Endodermal cell (in vitro differentiated cells): ENCODE measurements around the gene TBC1D21. TPM values are rescaled to one million over a fixed set of nuclear protein-coding genes. Genes with fewer than 3 reads are reported as not detected.

Experiments used
- DNase-seq: peaks from one replicate; pipeline ENCODE4 v3.0.0-alpha.2; 2017
- H3K27ac ChIP-seq: 2 replicates; pipeline ENCODE4 v1.5.1; 2013; ENCODE audit warnings: mild to moderate bottlenecking, low read depth, low read length, moderate library complexity
- H3K27me3 ChIP-seq: 2 replicates; pipeline ENCODE4 v1.6.1; 2013; ENCODE audit warnings: mild to moderate bottlenecking, low read length, moderate library complexity; ENCODE audit not compliant: insufficient read depth, control insufficient read depth, poor library complexity, severe bottlenecking
- H3K36me3 ChIP-seq: 2 replicates; pipeline ENCODE4 v1.7.0; 2013; ENCODE audit warnings: mild to moderate bottlenecking, low read length, moderate library complexity; ENCODE audit not compliant: control insufficient read depth, insufficient read depth
- H3K4me1 ChIP-seq: one replicate; pipeline ENCODE4 v1.7.0; 2013; ENCODE audit warnings: low read length; ENCODE audit not compliant: control insufficient read depth, insufficient read depth
- H3K4me3 ChIP-seq: 2 replicates; pipeline ENCODE4 v1.5.1; 2013; ENCODE audit warnings: mild to moderate bottlenecking, low read length, moderate library complexity
- H3K9ac ChIP-seq: 2 replicates; pipeline ENCODE4 v1.6.1; 2013; ENCODE audit warnings: mild to moderate bottlenecking, low read length, moderate library complexity; ENCODE audit not compliant: poor library complexity, severe bottlenecking; ENCODE audit errors: extremely low read depth
- H3K9me3 ChIP-seq: 2 replicates; pipeline ENCODE4 v1.6.1; 2013; ENCODE audit warnings: mild to moderate bottlenecking, low read length, moderate library complexity; ENCODE audit not compliant: control insufficient read depth
- H3K27ac Mint-ChIP-seq: 2 replicates; pipeline ENCODE4 v1.8.0; 2020; ENCODE audit warnings: mixed read lengths
- H3K27me3 Mint-ChIP-seq: 2 replicates; pipeline ENCODE4 v1.8.0; 2021; ENCODE audit warnings: mild to moderate bottlenecking, mixed read lengths; ENCODE audit not compliant: insufficient read depth
- H3K36me3 Mint-ChIP-seq: 2 replicates; pipeline ENCODE4 v1.8.0; 2020; ENCODE audit warnings: low read depth, mixed read lengths
- H3K4me1 Mint-ChIP-seq: 2 replicates; pipeline ENCODE4 v1.8.0; 2020; ENCODE audit warnings: mixed read lengths
- H3K4me3 Mint-ChIP-seq: 2 replicates; pipeline ENCODE4 v1.8.0; 2020; ENCODE audit warnings: mild to moderate bottlenecking, moderate library complexity, mixed read lengths
- H3K9me3 Mint-ChIP-seq: 2 replicates; pipeline ENCODE4 v1.8.0; 2020; ENCODE audit warnings: mild to moderate bottlenecking, mixed read lengths
- WGBS, 2 experiments: methylation state at CpG; one replicate each; pipeline versions ENCODE4 v1.1.5 to v1.1.7; 2013; ENCODE audit warnings: missing lambda C conversion rate in 2 of 2, mixed read lengths in 1 of 2; ENCODE audit not compliant: insufficient coverage in 1 of 2, insufficient read length in 1 of 2; 5-methylcytosine and 5-hydroxymethylcytosine counted together
- total RNA-seq, 2 donors: library from RNA; stranded (reverse); fragmentation: NEBNext Ultra II Directional in 1 of 2; extraction: Animal tissue kit (Norgen Biotek cat#: 25700) in 1 of 2; gene quantifications; 2 replicates in 1 of 2; 3 replicates in 1 of 2; pipeline ENCODE4 v1.2.1, GENCODE V29; 2021
- TF ChIP-seq, protein P1 (sequence below): fragments of 200-600 bp; sonication (generic); conservative IDR thresholded peaks from 2 replicates; pipeline ENCODE4 v1.5.0; 2021; ENCODE audit warnings: antibody characterized with exemption, mild to moderate bottlenecking

Gene TBC1D21
- total RNA-seq, 2 donors from 2014 or later = not detected

DNA sequence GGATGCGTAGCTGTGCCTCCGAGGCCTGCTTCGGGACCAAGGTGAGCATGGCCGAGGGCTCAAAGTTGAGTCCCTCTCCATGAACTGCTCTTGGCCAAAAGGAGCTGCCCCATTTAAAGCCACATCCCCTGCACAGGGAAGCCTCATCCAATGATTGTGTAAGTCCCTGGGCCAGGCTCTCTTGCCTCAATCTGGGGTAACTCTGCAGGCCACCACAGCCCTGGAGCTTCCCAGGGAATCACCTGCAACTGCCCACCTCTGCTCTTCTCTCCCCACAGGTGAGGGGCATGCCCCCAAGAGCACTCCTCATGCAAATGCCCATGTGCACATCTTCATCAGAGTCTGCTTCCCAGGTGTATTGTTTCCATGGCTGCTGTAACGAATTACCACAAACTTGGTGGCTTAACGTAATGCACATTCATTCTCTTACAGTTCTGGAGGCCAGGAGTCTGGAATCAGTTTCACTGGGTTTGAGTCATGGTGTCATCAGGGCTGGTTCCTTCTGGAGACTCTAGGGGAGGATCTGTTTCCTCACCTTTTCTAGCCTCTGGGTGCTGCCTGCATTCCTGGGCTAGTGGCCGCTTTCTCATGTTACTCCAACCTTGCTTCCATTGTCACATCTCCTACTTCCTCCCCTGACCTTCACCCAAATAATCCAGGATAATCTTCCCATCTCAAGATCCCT is 27.9 kb downstream of the TBC1D21 start:
- WGBS, 2 experiments = 92 to 95% methylated on average over 6 to 7 of the region's 7 CpGs

DNA sequence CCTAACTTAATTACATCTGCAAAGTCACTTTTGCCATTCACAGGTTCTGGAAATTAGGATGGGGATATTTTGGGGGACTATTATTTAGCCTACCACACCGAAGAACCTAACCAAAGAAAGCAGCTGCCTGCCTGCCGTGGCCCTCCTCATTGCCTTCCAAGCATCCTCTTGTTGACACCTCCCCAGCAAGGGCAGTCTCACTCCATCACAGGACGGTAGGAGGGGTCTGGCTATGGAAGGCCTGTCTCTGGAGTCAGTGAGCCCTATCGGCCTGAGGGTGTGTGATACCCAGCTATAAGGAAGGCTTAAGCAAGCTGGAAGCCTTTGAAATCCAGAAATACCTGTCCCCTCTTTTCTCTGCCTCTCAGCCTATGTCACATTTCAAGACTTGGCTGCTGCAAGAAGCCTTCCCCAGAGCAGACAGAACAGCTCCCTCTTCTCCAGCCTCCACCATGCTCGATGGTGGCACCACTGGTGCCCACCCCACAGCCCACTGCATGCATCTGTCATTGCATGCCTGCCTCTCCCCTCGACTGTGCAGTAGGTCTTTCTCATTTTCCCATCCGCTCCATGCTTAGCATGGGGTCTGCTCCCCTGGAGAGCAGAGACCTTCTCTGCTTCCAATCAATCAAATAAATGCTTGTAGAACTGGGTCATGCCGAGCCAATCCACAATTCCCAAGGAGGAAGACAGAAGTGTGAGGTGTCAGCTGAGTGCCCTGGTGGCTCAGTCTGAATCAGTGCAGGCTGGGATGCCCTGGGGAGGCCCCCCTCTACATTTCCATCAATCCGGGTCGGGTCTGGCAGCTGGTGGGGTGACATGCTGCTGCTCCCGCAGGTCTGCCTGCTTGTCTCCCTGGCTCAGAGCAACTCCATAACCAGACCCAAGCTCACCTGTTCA is 29.0 kb downstream of the TBC1D21 start:
- Histone ChIP-seq H3K9ac (no peak overlapping the region), H3K4me1 (peaks cover 4% of the 10 kb centered on the region), H3K9me3 (no peaks in the 10 kb centered on the region), H3K27me3 (peaks cover 4% of the 10 kb centered on the region), H3K4me3 (no peak overlapping the region), H3K36me3 (no peaks in the 10 kb centered on the region), H3K27ac (no peak overlapping the region)
- Mint-ChIP-seq H3K27me3 (peaks cover 12% of the 10 kb centered on the region), H3K36me3 (peaks cover 2% of the 10 kb centered on the region), H3K4me3 (no peak overlapping the region), H3K4me1 (peaks cover 13% of the 10 kb centered on the region), H3K27ac (no peak overlapping the region), H3K9me3 (no peaks in the 10 kb centered on the region)
- TF ChIP-seq, protein P1, sequence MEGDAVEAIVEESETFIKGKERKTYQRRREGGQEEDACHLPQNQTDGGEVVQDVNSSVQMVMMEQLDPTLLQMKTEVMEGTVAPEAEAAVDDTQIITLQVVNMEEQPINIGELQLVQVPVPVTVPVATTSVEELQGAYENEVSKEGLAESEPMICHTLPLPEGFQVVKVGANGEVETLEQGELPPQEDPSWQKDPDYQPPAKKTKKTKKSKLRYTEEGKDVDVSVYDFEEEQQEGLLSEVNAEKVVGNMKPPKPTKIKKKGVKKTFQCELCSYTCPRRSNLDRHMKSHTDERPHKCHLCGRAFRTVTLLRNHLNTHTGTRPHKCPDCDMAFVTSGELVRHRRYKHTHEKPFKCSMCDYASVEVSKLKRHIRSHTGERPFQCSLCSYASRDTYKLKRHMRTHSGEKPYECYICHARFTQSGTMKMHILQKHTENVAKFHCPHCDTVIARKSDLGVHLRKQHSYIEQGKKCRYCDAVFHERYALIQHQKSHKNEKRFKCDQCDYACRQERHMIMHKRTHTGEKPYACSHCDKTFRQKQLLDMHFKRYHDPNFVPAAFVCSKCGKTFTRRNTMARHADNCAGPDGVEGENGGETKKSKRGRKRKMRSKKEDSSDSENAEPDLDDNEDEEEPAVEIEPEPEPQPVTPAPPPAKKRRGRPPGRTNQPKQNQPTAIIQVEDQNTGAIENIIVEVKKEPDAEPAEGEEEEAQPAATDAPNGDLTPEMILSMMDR = no peak
- 76 to 81% methylated on average over 8 to 11 of the region's 11 CpGs for WGBS, 2 experiments
- peak; percentile 66 for DNase-seq

More for the DNA sequence above, 27.9 kb downstream of the TBC1D21 start:
- Mint-ChIP-seq H3K4me1 (peaks cover 13% of the 10 kb centered on the region), H3K36me3 (peaks cover under 1% of the 10 kb centered on the region), H3K4me3 (no peak overlapping the region), H3K27me3 (peaks cover 4% of the 10 kb centered on the region), H3K27ac (no peak overlapping the region), H3K9me3 (no peaks in the 10 kb centered on the region)
- Histone ChIP-seq H3K4me3 (no peak overlapping the region), H3K36me3 (no peaks in the 10 kb centered on the region), H3K27ac (no peak overlapping the region), H3K4me1 (peaks cover 4% of the 10 kb centered on the region), H3K27me3 (no peaks in the 10 kb centered on the region), H3K9me3 (no peaks in the 10 kb centered on the region), H3K9ac (no peak overlapping the region)
- TF ChIP-seq, protein P1 = no peak
- DNase-seq = no peak

DNA sequence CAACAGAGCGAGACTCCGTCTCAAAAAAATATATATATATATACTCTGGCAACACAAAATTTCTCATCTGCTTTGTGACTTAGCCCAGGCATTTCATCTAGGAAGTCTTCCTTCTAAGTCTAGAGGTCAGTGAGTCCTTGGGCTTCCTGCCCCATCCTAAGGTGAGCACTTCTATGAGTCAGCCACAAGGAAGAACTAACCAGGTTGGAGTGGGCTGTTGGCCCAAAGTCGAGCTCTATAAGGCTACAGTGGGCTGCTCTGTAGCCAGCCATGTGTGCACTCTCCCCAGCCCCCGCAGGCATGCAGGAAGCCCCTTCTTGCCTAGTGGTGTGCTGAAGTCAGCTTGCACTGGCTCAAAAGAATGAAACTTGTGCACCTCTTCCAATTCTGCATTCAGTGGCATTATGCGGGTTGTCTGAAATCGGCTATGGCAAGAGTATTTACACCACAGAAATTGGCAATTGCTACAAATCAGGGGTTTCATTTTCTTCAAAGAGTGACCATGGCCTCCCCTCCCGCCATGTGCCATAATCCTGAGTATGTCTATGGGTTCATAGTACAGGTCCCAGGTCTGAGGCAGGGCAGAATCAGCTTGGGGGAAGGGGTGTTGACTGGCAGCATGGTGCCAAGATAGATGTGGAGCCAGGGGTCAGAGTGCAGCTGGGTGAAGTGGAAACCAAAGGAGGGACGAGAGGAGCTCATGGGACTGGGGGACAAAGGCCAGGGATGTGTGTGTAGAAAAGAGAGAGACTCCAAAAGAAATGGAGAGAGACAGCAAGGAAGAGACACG is 30.9 kb downstream of the TBC1D21 start:
- DNase-seq = no peak
- Mint-ChIP-seq H3K27ac (no peak overlapping the region), H3K27me3 (peaks cover 12% of the 10 kb centered on the region), H3K4me1 (peaks cover 13% of the 10 kb centered on the region), H3K36me3 (peaks cover 2% of the 10 kb centered on the region), H3K9me3 (no peaks in the 10 kb centered on the region), H3K4me3 (no peak overlapping the region)
- Histone ChIP-seq H3K4me3 (no peak overlapping the region), H3K9me3 (no peaks in the 10 kb centered on the region), H3K27me3 (peaks cover 8% of the 10 kb centered on the region), H3K9ac (no peak overlapping the region), H3K36me3 (no peaks in the 10 kb centered on the region), H3K27ac (no peak overlapping the region), H3K4me1 (peaks cover 4% of the 10 kb centered on the region)
- TF ChIP-seq, protein P1 = no peak
- WGBS, 2 experiments = 91 to 92% methylated on average over 7 of the region's 9 CpGs
